Measurements from ENCODE around the gene AGO3.
A peak's percentile ranks its signal among the peaks of the same experiment; 100 is the strongest.
"Not testable (repeated sequence)": the region's sequence is repeated elsewhere in the genome, so short reads cannot be mapped to it uniquely, and the experiment has no call there.

AGO3 gene

GRCh38 chr1:36014722-36015220, 83.9 kb downstream of the AGO3 start:
- peak; percentile 16 for DNase-seq

GRCh38 chr1:36016686-36017085, 85.8 kb downstream of the AGO3 start:
- no peak for DNase-seq

GRCh38 chr1:36023098-36023769, 92.3 kb downstream of the AGO3 start:
- DNase-seq: no peak

GRCh38 chr1:36024024-36024423, 93.1 kb downstream of the AGO3 start:
- DNase-seq: not testable (repeated sequence)

GRCh38 chr1:36024847-36025246, 93.9 kb downstream of the AGO3 start:
- DNase-seq: no peak

GRCh38 chr1:36027766-36028165, 96.9 kb downstream of the AGO3 start:
- no peak for DNase-seq

- DNase-seq: no peak
Observed at GRCh38 chr1:36031441-36031840, 100.5 kb downstream of the AGO3 start.

- peak; percentile 63 for DNase-seq
Observed at GRCh38 chr1:36034692-36035091, 103.8 kb downstream of the AGO3 start.

GRCh38 chr1:36035154-36035553, 104.2 kb downstream of the AGO3 start:
- DNase-seq: no peak

GRCh38 chr1:36040238-36040637, 109.3 kb downstream of the AGO3 start:
- DNase-seq: no peak

- DNase-seq: no peak
Observed at GRCh38 chr1:36051821-36052220, 120.9 kb downstream of the AGO3 start.

- no peak for DNase-seq
Observed at GRCh38 chr1:36053978-36054377, 123.1 kb downstream of the AGO3 start.

GRCh38 chr1:36055706-36056105, 124.8 kb downstream of the AGO3 start:
- DNase-seq: no peak

- DNase-seq: no peak
Observed at GRCh38 chr1:36062315-36062714, 131.4 kb downstream of the AGO3 start.

GRCh38 chr1:36067871-36068270, 137.0 kb downstream of the AGO3 start:
- no peak for DNase-seq

- no peak for DNase-seq
Observed at GRCh38 chr1:36068866-36069265, 138.0 kb downstream of the AGO3 start.

- DNase-seq: no peak
Observed at GRCh38 chr1:36070349-36070748, 139.4 kb downstream of the AGO3 start.

- DNase-seq: no peak
Observed at GRCh38 chr1:36076979-36077573, 146.2 kb downstream of the AGO3 start.

- no peak for DNase-seq
Observed at GRCh38 chr1:36080236-36080635, 149.3 kb downstream of the AGO3 start.

- DNase-seq: no peak
Observed at GRCh38 chr1:36080801-36081200, 149.9 kb downstream of the AGO3 start.

GRCh38 chr1:36081926-36082485, 151.1 kb downstream of the AGO3 start:
- no peak for DNase-seq

GRCh38 chr1:36083219-36083618, 152.3 kb downstream of the AGO3 start:
- no peak for DNase-seq

GRCh38 chr1:36083635-36084496, 153.0 kb downstream of the AGO3 start, which contains the start of gene TEKT2:
Gene TEKT2, plus strand, starts transcription at chr1:36084094. Its CDS starts 828 bp downstream, at chr1:36084922.
- DNase-seq: no peak
